Activated CD8-positive, alpha-beta T cell treated with anti-CD3 and anti-CD28 coated beads, Interleukin-2, amount 10 ng/mL, durations not matched to agents 7 days and 5 days (primary cell): ENCODE data around the gene LHFPL6. TPM values are rescaled to one million over a fixed set of nuclear protein-coding genes. Genes with fewer than 3 reads are reported as not detected.

Source experiments
- ATAC-seq: fragments of 150-1000 bp; cut with Tn5 transposase; one replicate; pipeline ENCODE4 v1.10.0; 2021; ENCODE audit warnings: moderate library complexity
- CTCF ChIA-PET: fragments of 350-600 bp; sonication (Branson Sonifier 250); formaldehyde crosslinking; loops from one replicate; lab custom pipeline; 2021; ENCODE audit warnings: antibody characterized with exemption; lab: Charles Lee
- POLR2A ChIA-PET: fragments of 350-600 bp; sonication (Branson Sonifier 250); formaldehyde crosslinking; loops from one replicate; lab custom pipeline; 2021; ENCODE audit warnings: antibody characterized with exemption; lab: Charles Lee
- DNase-seq: peaks from one replicate; pipeline ENCODE4 v3.0.0-alpha.2; 2020
- H3K27ac Mint-ChIP-seq: one replicate; pipeline ENCODE4 v1.8.0; 2021; ENCODE audit warnings: mild to moderate bottlenecking, mixed read lengths
- H3K27me3 Mint-ChIP-seq: one replicate; pipeline ENCODE4 v1.8.0; 2021; ENCODE audit warnings: low read depth, mixed read lengths
- H3K36me3 Mint-ChIP-seq: one replicate; pipeline ENCODE4 v1.8.0; 2021; ENCODE audit warnings: low read depth, mixed read lengths
- H3K4me1 Mint-ChIP-seq: one replicate; pipeline ENCODE4 v1.8.0; 2021; ENCODE audit warnings: low read depth, mixed read lengths
- H3K4me3 Mint-ChIP-seq: one replicate; pipeline ENCODE4 v1.8.0; 2021; ENCODE audit warnings: mild to moderate bottlenecking, mixed read lengths
- H3K9me3 Mint-ChIP-seq: one replicate; pipeline ENCODE4 v1.8.0; 2022; ENCODE audit warnings: mixed read lengths; ENCODE audit not compliant: insufficient read depth
- total RNA-seq, 2 experiments: library from RNA; stranded (reverse); gene quantifications; one replicate each; pipeline ENCODE4 v1.2.3, GENCODE V29; 2021

LHFPL6 gene
- total RNA-seq, 2 experiments from 2014 or later, result 0.13 TPM; not detected in 1

GRCh38 chr13:39403106-39403505, 199.9 kb downstream of the LHFPL6 start:
- no peaks in the 10 kb centered on the region for H3K9me3 Mint-ChIP-seq
- ChIA-PET CTCF (no interaction called here), POLR2A (no interaction called here)
- H3K27me3 Mint-ChIP-seq, result no peaks in the 10 kb centered on the region
- H3K4me3 Mint-ChIP-seq, result no peak overlapping the region
- ATAC-seq (no peak), DNase-seq (no peak)
- no peaks in the 10 kb centered on the region for H3K36me3 Mint-ChIP-seq
- H3K4me1 Mint-ChIP-seq, result no peaks in the 10 kb centered on the region
- H3K27ac Mint-ChIP-seq, result no peak overlapping the region

- DNase-seq (no peak), ATAC-seq (no peak)
- Mint-ChIP-seq H3K27ac (no peak overlapping the region), H3K27me3 (no peaks in the 10 kb centered on the region), H3K9me3 (no peaks in the 10 kb centered on the region), H3K36me3 (no peaks in the 10 kb centered on the region), H3K4me3 (no peak overlapping the region), H3K4me1 (no peaks in the 10 kb centered on the region)
- POLR2A ChIA-PET, result no interaction called here
- CTCF ChIA-PET, result no interaction called here
Measured at GRCh38 chr13:39402221-39402970, 200.6 kb downstream of the LHFPL6 start.

- H3K27ac Mint-ChIP-seq, result no peak overlapping the region
- POLR2A ChIA-PET, result no interaction called here
- no peaks in the 10 kb centered on the region for H3K36me3 Mint-ChIP-seq
- CTCF ChIA-PET, result no interaction called here
- no peaks in the 10 kb centered on the region for H3K27me3 Mint-ChIP-seq
- DNase-seq (no peak), ATAC-seq (no peak)
- no peaks in the 10 kb centered on the region for H3K9me3 Mint-ChIP-seq
- no peaks in the 10 kb centered on the region for H3K4me1 Mint-ChIP-seq
- no peak overlapping the region for H3K4me3 Mint-ChIP-seq
Measured at GRCh38 chr13:39401756-39402155, 201.2 kb downstream of the LHFPL6 start.

- CTCF ChIA-PET, result no interaction called here
- Mint-ChIP-seq H3K4me1 (no peaks in the 10 kb centered on the region), H3K9me3 (no peaks in the 10 kb centered on the region), H3K4me3 (no peak overlapping the region), H3K27me3 (no peaks in the 10 kb centered on the region), H3K36me3 (no peaks in the 10 kb centered on the region), H3K27ac (no peak overlapping the region)
- POLR2A ChIA-PET, result no interaction called here
- DNase-seq (no peak), ATAC-seq (no peak)
Measured at GRCh38 chr13:39401046-39401705, 201.8 kb downstream of the LHFPL6 start.

- CTCF ChIA-PET, result no interaction called here
- Mint-ChIP-seq H3K4me1 (no peaks in the 10 kb centered on the region), H3K27me3 (no peaks in the 10 kb centered on the region)
Measured at GRCh38 chr13:39399102-39399501, 203.9 kb downstream of the LHFPL6 start.

GRCh38 chr13:39397896-39398265, 205.1 kb downstream of the LHFPL6 start:
- Mint-ChIP-seq H3K27me3 (no peaks in the 10 kb centered on the region), H3K4me1 (no peaks in the 10 kb centered on the region), H3K36me3 (no peaks in the 10 kb centered on the region), H3K9me3 (no peaks in the 10 kb centered on the region), H3K4me3 (no peak overlapping the region), H3K27ac (no peak overlapping the region)
- ATAC-seq (no peak), DNase-seq (no peak)
- CTCF ChIA-PET, result interaction anchor here (1.2 kb wide), 1 partner anchor 13 kb away, joined by 3 read pairs; no protein-coding TSS in a partner anchor
- POLR2A ChIA-PET, result no interaction called here

More at GRCh38 chr13:39399102-39399501, 203.9 kb downstream of the LHFPL6 start:
- POLR2A ChIA-PET, result no interaction called here
- Mint-ChIP-seq H3K27ac (no peak overlapping the region), H3K36me3 (no peaks in the 10 kb centered on the region), H3K4me3 (no peak overlapping the region), H3K9me3 (no peaks in the 10 kb centered on the region)
- DNase-seq (no peak), ATAC-seq (no peak)

- Mint-ChIP-seq H3K4me3 (no peak overlapping the region), H3K9me3 (no peaks in the 10 kb centered on the region), H3K36me3 (no peaks in the 10 kb centered on the region), H3K27ac (no peak overlapping the region), H3K4me1 (no peaks in the 10 kb centered on the region), H3K27me3 (no peaks in the 10 kb centered on the region)
- DNase-seq, result no peak
- ChIA-PET POLR2A (no interaction called here), CTCF (interaction anchor here (1.2 kb wide), 1 partner anchor 13 kb away, joined by 3 read pairs; no protein-coding TSS in a partner anchor)
- ATAC-seq, result no peak
Measured at GRCh38 chr13:39397226-39397895, 205.6 kb downstream of the LHFPL6 start.

GRCh38 chr13:39394796-39395678, 208.0 kb downstream of the LHFPL6 start:
- H3K27ac Mint-ChIP-seq, result no peak overlapping the region
- no peaks in the 10 kb centered on the region for H3K4me1 Mint-ChIP-seq
- no peaks in the 10 kb centered on the region for H3K9me3 Mint-ChIP-seq
- ChIA-PET POLR2A (no interaction called here), CTCF (no interaction called here)
- H3K36me3 Mint-ChIP-seq, result no peaks in the 10 kb centered on the region
- DNase-seq, result no peak
- H3K4me3 Mint-ChIP-seq, result no peak overlapping the region
- H3K27me3 Mint-ChIP-seq, result no peaks in the 10 kb centered on the region
- ATAC-seq, result no peak

GRCh38 chr13:39391761-39392160, 211.2 kb downstream of the LHFPL6 start:
- ChIA-PET CTCF (no interaction called here), POLR2A (no interaction called here)
- ATAC-seq (no peak), DNase-seq (no peak)
- Mint-ChIP-seq H3K27me3 (peaks cover 2% of the 10 kb centered on the region), H3K36me3 (no peaks in the 10 kb centered on the region), H3K4me3 (no peak overlapping the region), H3K4me1 (no peaks in the 10 kb centered on the region), H3K27ac (no peak overlapping the region), H3K9me3 (no peaks in the 10 kb centered on the region)

GRCh38 chr13:39389013-39389412, 214.0 kb downstream of the LHFPL6 start:
- H3K27me3 Mint-ChIP-seq, result peaks cover 2% of the 10 kb centered on the region
- H3K4me3 Mint-ChIP-seq, result no peak overlapping the region
- H3K9me3 Mint-ChIP-seq, result no peaks in the 10 kb centered on the region
- no peaks in the 10 kb centered on the region for H3K36me3 Mint-ChIP-seq
- DNase-seq (no peak), ATAC-seq (no peak)
- no peaks in the 10 kb centered on the region for H3K4me1 Mint-ChIP-seq
- POLR2A ChIA-PET, result no interaction called here
- CTCF ChIA-PET, result no interaction called here
- H3K27ac Mint-ChIP-seq, result no peak overlapping the region

- ChIA-PET POLR2A (no interaction called here), CTCF (no interaction called here)
- Mint-ChIP-seq H3K4me1 (no peaks in the 10 kb centered on the region), H3K27ac (no peak overlapping the region), H3K36me3 (no peaks in the 10 kb centered on the region), H3K27me3 (peaks cover 2% of the 10 kb centered on the region), H3K9me3 (no peaks in the 10 kb centered on the region), H3K4me3 (no peak overlapping the region)
- DNase-seq (no peak), ATAC-seq (no peak)
Measured at GRCh38 chr13:39385621-39386231, 217.3 kb downstream of the LHFPL6 start.
